ENCODE results near the gene PEAK3.

Gene PEAK3

GRCh38 chr19:2282062-2282861, at the start of gene PEAK3:
PEAK3 (minus strand) TSS chr19:2282175; CDS start chr19:2280931, 1,244 bp downstream.
- H3K4me3 ChIP-seq (ENCODE audit: low read depth, low read length), result peak within 1 kb of the TSS; percentile 34
- no peak for DNase-seq (ENCODE audit: low read depth)

- H3K4me3 ChIP-seq (ENCODE audit: low read depth, low read length), result no peak overlapping the region
- DNase-seq (ENCODE audit: low read depth), result no peak
Observed at GRCh38 chr19:2330632-2331284, 48.8 kb upstream of the PEAK3 start.

GRCh38 chr19:2330255-2330631, 48.3 kb upstream of the PEAK3 start:
- no peak for DNase-seq (ENCODE audit: low read depth)
- H3K4me3 ChIP-seq (ENCODE audit: low read depth, low read length), result no peak overlapping the region

GRCh38 chr19:2329501-2329916, 47.5 kb upstream of the PEAK3 start:
- H3K4me3 ChIP-seq (ENCODE audit: low read depth, low read length), result peak overlapping the region; percentile 96
- no peak for DNase-seq (ENCODE audit: low read depth)

GRCh38 chr19:2329149-2329478, 47.1 kb upstream of the PEAK3 start:
- H3K4me3 ChIP-seq (ENCODE audit: low read depth, low read length), result peak overlapping the region; percentile 96
- DNase-seq (ENCODE audit: low read depth), result no peak

- peak within 1 kb of the TSS; percentile 96 for H3K4me3 ChIP-seq (ENCODE audit: low read depth, low read length)
- peak; percentile 48 for DNase-seq (ENCODE audit: low read depth)
Observed at GRCh38 chr19:2328401-2329148, 46.6 kb upstream of the PEAK3 start, which contains the start of the genes LSM7 and SPPL2B. LSM7 (minus strand) TSS chr19:2328586; CDS start chr19:2328566, 20 bp downstream. SPPL2B (plus strand) TSS chr19:2328684; CDS start chr19:2328710, 26 bp downstream.

GRCh38 chr19:2327773-2328400, 45.9 kb upstream of the PEAK3 start:
- peak; percentile 72 for DNase-seq (ENCODE audit: low read depth)

GRCh38 chr19:2326699-2327360, 44.9 kb upstream of the PEAK3 start:
- DNase-seq (ENCODE audit: low read depth), result no peak
- peak overlapping the region; percentile 96 for H3K4me3 ChIP-seq (ENCODE audit: low read depth, low read length)

More at GRCh38 chr19:2327773-2328400, 45.9 kb upstream of the PEAK3 start:
- H3K4me3 ChIP-seq (ENCODE audit: low read depth, low read length), result peak overlapping the region; percentile 96

GRCh38 chr19:2325281-2326046, 43.5 kb upstream of the PEAK3 start:
- no peak for DNase-seq (ENCODE audit: low read depth)

GRCh38 chr19:2324220-2324948, 42.4 kb upstream of the PEAK3 start:
- no peak for DNase-seq (ENCODE audit: low read depth)
- H3K4me3 ChIP-seq (ENCODE audit: low read depth, low read length), result no peak overlapping the region

More at GRCh38 chr19:2325281-2326046, 43.5 kb upstream of the PEAK3 start:
- no peak overlapping the region for H3K4me3 ChIP-seq (ENCODE audit: low read depth, low read length)

GRCh38 chr19:2323707-2324106, 41.7 kb upstream of the PEAK3 start:
- DNase-seq (ENCODE audit: low read depth), result no peak
- H3K4me3 ChIP-seq (ENCODE audit: low read depth, low read length), result no peak overlapping the region

- no peak for DNase-seq (ENCODE audit: low read depth)
- no peak overlapping the region for H3K4me3 ChIP-seq (ENCODE audit: low read depth, low read length)
Observed at GRCh38 chr19:2321565-2322283, 39.7 kb upstream of the PEAK3 start.

GRCh38 chr19:2320939-2321338, 39.0 kb upstream of the PEAK3 start:
- DNase-seq (ENCODE audit: low read depth), result no peak
- H3K4me3 ChIP-seq (ENCODE audit: low read depth, low read length), result no peak overlapping the region

GRCh38 chr19:2320049-2320448, 38.1 kb upstream of the PEAK3 start:
- no peak for DNase-seq (ENCODE audit: low read depth)
- no peak overlapping the region for H3K4me3 ChIP-seq (ENCODE audit: low read depth, low read length)

GRCh38 chr19:2319551-2319950, 37.6 kb upstream of the PEAK3 start:
- no peak overlapping the region for H3K4me3 ChIP-seq (ENCODE audit: low read depth, low read length)
- no peak for DNase-seq (ENCODE audit: low read depth)

GRCh38 chr19:2318923-2319322, 36.9 kb upstream of the PEAK3 start:
- no peak overlapping the region for H3K4me3 ChIP-seq (ENCODE audit: low read depth, low read length)
- no peak for DNase-seq (ENCODE audit: low read depth)

GRCh38 chr19:2317756-2318155, 35.8 kb upstream of the PEAK3 start:
- no peak overlapping the region for H3K4me3 ChIP-seq (ENCODE audit: low read depth, low read length)
- no peak for DNase-seq (ENCODE audit: low read depth)

Measured in skeletal muscle cell (primary cell).